Neural cell (in vitro differentiated cells): ENCODE data around the gene TINAGL1.

Source experiments
- CTCF ChIP-seq: fragments of 450-650 bp; IDR thresholded peaks from 2 replicates; pipeline ENCODE4 v1.5.1; 2014; ENCODE audit warnings: antibody characterized with exemption, mild to moderate bottlenecking, moderate library complexity; ENCODE audit not compliant: poor library complexity, severe bottlenecking
- EP300 ChIP-seq: fragments of 450-650 bp; conservative IDR thresholded peaks from 2 replicates; pipeline ENCODE4 v1.6.1; 2014; ENCODE audit warnings: antibody characterized with exemption, mild to moderate bottlenecking, moderate library complexity; ENCODE audit not compliant: poor library complexity, severe bottlenecking
- POLR2AphosphoS5 ChIP-seq: IDR thresholded peaks from 2 replicates; pipeline ENCODE4 v1.6.1; 2012
- RAD21 ChIP-seq: fragments of 450-650 bp; conservative IDR thresholded peaks from 2 replicates; pipeline ENCODE4 v1.6.1; 2014; ENCODE audit warnings: antibody characterized with exemption, mild to moderate bottlenecking, moderate library complexity
- REST ChIP-seq: IDR thresholded peaks from 2 replicates; pipeline ENCODE4 v1.6.1; 2012; ENCODE audit warnings: borderline replicate concordance
- TAF1 ChIP-seq: IDR thresholded peaks from 2 replicates; pipeline ENCODE4 v1.6.1; 2012; ENCODE audit warnings: low read depth

GRCh38 chr1:31598980-31599379 is 22.7 kb downstream of the TINAGL1 start:
- TF ChIP-seq CTCF (no peak), EP300 (no peak), TAF1 (no peak), POLR2AphosphoS5 (no peak), REST (no peak), RAD21 (no peak)
